Measurements from ENCODE around the gene ANP32A. TPM values are rescaled to one million over a fixed set of nuclear protein-coding genes. Genes with fewer than 3 reads are reported as not detected.
"Not testable (repeated sequence)": the region's sequence is repeated elsewhere in the genome, so short reads cannot be mapped to it uniquely, and the experiment has no call there.

ANP32A gene
- total RNA-seq, 1 experiment from 2014 or later, result 250 TPM

- CTCF ChIA-PET, result no interaction called here
- intact Hi-C loops (cut with micrococcal nuclease; ENCODE audit: unreplicated experiment), result no loop called here
Observed at GRCh38 chr15:68764090-68764489, 56.6 kb downstream of the ANP32A start.

GRCh38 chr15:68763063-68763462, 57.6 kb downstream of the ANP32A start:
- no peak overlapping the region for H3K27ac Mint-ChIP-seq (ENCODE audit: unreplicated experiment)
- intact Hi-C loops (cut with micrococcal nuclease; ENCODE audit: unreplicated experiment), result no loop called here
- peaks cover 1% of the 10 kb centered on the region for H3K4me1 Mint-ChIP-seq (ENCODE audit: low read depth, unreplicated experiment)
- DNase-seq, result no peak
- peaks cover 38% of the 10 kb centered on the region for H3K27me3 Mint-ChIP-seq (ENCODE audit: unreplicated experiment)
- no TSS peak for BruUV-seq (replicated peaks)
- H3K4me3 Mint-ChIP-seq (ENCODE audit: low read depth, unreplicated experiment), result no peak overlapping the region
- CTCF ChIA-PET, result no interaction called here
- no peaks in the 10 kb centered on the region for H3K9me3 Mint-ChIP-seq (ENCODE audit: low read depth, unreplicated experiment)
- no peaks in the 10 kb centered on the region for H3K36me3 Mint-ChIP-seq (ENCODE audit: insufficient read depth, unreplicated experiment)
- TF ChIP-seq, protein P1, sequence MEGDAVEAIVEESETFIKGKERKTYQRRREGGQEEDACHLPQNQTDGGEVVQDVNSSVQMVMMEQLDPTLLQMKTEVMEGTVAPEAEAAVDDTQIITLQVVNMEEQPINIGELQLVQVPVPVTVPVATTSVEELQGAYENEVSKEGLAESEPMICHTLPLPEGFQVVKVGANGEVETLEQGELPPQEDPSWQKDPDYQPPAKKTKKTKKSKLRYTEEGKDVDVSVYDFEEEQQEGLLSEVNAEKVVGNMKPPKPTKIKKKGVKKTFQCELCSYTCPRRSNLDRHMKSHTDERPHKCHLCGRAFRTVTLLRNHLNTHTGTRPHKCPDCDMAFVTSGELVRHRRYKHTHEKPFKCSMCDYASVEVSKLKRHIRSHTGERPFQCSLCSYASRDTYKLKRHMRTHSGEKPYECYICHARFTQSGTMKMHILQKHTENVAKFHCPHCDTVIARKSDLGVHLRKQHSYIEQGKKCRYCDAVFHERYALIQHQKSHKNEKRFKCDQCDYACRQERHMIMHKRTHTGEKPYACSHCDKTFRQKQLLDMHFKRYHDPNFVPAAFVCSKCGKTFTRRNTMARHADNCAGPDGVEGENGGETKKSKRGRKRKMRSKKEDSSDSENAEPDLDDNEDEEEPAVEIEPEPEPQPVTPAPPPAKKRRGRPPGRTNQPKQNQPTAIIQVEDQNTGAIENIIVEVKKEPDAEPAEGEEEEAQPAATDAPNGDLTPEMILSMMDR (IDR thresholded peaks at IDR 0.05; ENCODE audit: unreplicated experiment), result no peak

More at GRCh38 chr15:68764090-68764489, 56.6 kb downstream of the ANP32A start:
- no peak overlapping the region for H3K27ac Mint-ChIP-seq (ENCODE audit: unreplicated experiment)
- H3K27me3 Mint-ChIP-seq (ENCODE audit: unreplicated experiment), result peaks cover 38% of the 10 kb centered on the region
- H3K4me1 Mint-ChIP-seq (ENCODE audit: low read depth, unreplicated experiment), result peaks cover 10% of the 10 kb centered on the region
- DNase-seq, result no peak
- H3K9me3 Mint-ChIP-seq (ENCODE audit: low read depth, unreplicated experiment), result no peaks in the 10 kb centered on the region
- no peak overlapping the region for H3K4me3 Mint-ChIP-seq (ENCODE audit: low read depth, unreplicated experiment)
- TF ChIP-seq, protein P1 (IDR thresholded peaks at IDR 0.05; ENCODE audit: unreplicated experiment), result no peak
- no peaks in the 10 kb centered on the region for H3K36me3 Mint-ChIP-seq (ENCODE audit: insufficient read depth, unreplicated experiment)
- no TSS peak for BruUV-seq (replicated peaks)

- H3K27me3 Mint-ChIP-seq (ENCODE audit: unreplicated experiment), result peaks cover 43% of the 10 kb centered on the region
- H3K4me3 Mint-ChIP-seq (ENCODE audit: low read depth, unreplicated experiment); intact Hi-C loops (cut with micrococcal nuclease; ENCODE audit: unreplicated experiment); H3K4me1 Mint-ChIP-seq (ENCODE audit: low read depth, unreplicated experiment); H3K36me3 Mint-ChIP-seq (ENCODE audit: insufficient read depth, unreplicated experiment); H3K9me3 Mint-ChIP-seq (ENCODE audit: low read depth, unreplicated experiment); DNase-seq; BruUV-seq (replicated peaks); H3K27ac Mint-ChIP-seq (ENCODE audit: unreplicated experiment): not testable (repeated sequence)
- CTCF ChIA-PET, result interaction anchor here (0.6 kb wide), 1 partner anchor 255 kb away, joined by 3 read pairs; no protein-coding TSS in a partner anchor
Observed at GRCh38 chr15:68759982-68760579, 60.6 kb downstream of the ANP32A start.

DNA sequence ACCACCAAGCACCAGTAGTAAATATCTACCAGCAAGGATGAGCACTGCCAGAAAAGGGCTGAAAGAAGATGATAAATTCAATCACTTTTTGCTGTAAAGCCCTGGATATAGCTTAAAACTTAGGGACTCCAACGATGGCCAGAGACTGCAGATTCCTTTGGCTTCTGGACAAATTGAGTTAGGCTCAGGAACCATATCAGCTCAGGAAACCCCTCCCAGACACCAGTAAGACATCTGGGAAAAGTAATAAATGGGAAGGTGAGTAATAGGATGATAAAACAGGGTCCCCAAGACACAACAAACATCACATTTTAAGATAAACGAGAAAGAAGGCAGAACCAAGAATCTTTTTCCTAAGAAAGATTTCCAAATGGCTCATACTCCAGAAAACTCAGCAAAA, 65.0 kb downstream of the ANP32A start:
- DNase-seq, result no peak
- no peak overlapping the region for H3K4me3 Mint-ChIP-seq (ENCODE audit: low read depth, unreplicated experiment)
- CTCF ChIA-PET, result interaction anchor here (0.6 to 0.7 kb wide), 2 partner anchors 65 to 193 kb away, joined by 3 read pairs; no protein-coding TSS in a partner anchor
- BruUV-seq (replicated peaks), result no TSS peak
- H3K27me3 Mint-ChIP-seq (ENCODE audit: unreplicated experiment), result peaks cover 32% of the 10 kb centered on the region
- TF ChIP-seq, protein P1 (IDR thresholded peaks at IDR 0.05; ENCODE audit: unreplicated experiment), result no peak
- intact Hi-C loops (cut with micrococcal nuclease; ENCODE audit: unreplicated experiment), result no loop called here
- peaks cover 8% of the 10 kb centered on the region for H3K4me1 Mint-ChIP-seq (ENCODE audit: low read depth, unreplicated experiment)
- H3K36me3 Mint-ChIP-seq (ENCODE audit: insufficient read depth, unreplicated experiment), result no peaks in the 10 kb centered on the region
- no peak overlapping the region for H3K27ac Mint-ChIP-seq (ENCODE audit: unreplicated experiment)
- H3K9me3 Mint-ChIP-seq (ENCODE audit: low read depth, unreplicated experiment), result no peaks in the 10 kb centered on the region

DNA sequence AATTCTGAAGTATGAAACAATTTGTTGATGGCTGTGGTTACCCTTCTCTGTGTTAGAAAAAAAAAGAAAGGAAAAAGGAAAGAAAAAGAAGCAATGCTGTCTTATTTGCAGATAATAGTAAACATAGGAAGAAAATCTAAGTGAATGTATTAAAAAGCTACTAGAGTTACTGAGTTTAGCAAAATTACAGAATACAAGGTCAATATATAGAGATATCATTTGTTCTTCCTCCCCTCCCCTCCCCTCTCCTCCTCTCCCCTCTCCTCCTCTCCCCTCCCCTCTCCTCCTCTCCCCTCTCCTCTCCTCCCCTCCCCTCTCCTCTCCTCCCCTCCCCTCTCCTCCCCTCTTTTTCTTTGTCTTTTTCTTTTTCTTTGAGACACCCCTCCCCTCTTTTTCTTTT, 69.1 kb downstream of the ANP32A start:
- H3K4me3 Mint-ChIP-seq (ENCODE audit: low read depth, unreplicated experiment), result no peak overlapping the region
- no peaks in the 10 kb centered on the region for H3K36me3 Mint-ChIP-seq (ENCODE audit: insufficient read depth, unreplicated experiment)
- BruUV-seq (replicated peaks), result no TSS peak
- peaks cover 8% of the 10 kb centered on the region for H3K4me1 Mint-ChIP-seq (ENCODE audit: low read depth, unreplicated experiment)
- intact Hi-C loops (cut with micrococcal nuclease; ENCODE audit: unreplicated experiment), result no loop called here
- DNase-seq, result no peak
- no peak overlapping the region for H3K27ac Mint-ChIP-seq (ENCODE audit: unreplicated experiment)
- TF ChIP-seq, protein P1 (IDR thresholded peaks at IDR 0.05; ENCODE audit: unreplicated experiment), result no peak
- CTCF ChIA-PET, result no interaction called here
- peaks cover 36% of the 10 kb centered on the region for H3K27me3 Mint-ChIP-seq (ENCODE audit: unreplicated experiment)
- H3K9me3 Mint-ChIP-seq (ENCODE audit: low read depth, unreplicated experiment), result no peaks in the 10 kb centered on the region
